Measurements from ENCODE around the gene B4GALT5.

DNA sequence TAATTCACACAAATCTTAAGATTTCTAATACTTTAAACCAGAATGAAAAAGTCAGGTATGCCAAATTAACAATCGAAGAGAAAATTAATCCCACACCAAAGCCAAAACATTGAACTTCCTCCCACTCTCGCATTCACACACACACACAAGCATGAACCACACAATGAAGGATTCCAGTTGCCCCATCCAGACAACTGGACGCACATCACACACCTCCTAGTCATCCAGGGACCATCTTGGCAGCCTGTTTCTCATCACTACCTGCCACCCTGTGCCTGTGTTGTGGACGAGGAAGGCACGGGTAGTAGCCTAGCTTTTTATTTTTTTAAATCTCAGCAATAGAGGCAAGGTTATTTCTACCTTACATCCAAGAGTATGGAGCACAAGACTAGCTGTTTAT lies 15.2 kb downstream of the B4GALT5 start:
- TF ChIP-seq, protein P1, sequence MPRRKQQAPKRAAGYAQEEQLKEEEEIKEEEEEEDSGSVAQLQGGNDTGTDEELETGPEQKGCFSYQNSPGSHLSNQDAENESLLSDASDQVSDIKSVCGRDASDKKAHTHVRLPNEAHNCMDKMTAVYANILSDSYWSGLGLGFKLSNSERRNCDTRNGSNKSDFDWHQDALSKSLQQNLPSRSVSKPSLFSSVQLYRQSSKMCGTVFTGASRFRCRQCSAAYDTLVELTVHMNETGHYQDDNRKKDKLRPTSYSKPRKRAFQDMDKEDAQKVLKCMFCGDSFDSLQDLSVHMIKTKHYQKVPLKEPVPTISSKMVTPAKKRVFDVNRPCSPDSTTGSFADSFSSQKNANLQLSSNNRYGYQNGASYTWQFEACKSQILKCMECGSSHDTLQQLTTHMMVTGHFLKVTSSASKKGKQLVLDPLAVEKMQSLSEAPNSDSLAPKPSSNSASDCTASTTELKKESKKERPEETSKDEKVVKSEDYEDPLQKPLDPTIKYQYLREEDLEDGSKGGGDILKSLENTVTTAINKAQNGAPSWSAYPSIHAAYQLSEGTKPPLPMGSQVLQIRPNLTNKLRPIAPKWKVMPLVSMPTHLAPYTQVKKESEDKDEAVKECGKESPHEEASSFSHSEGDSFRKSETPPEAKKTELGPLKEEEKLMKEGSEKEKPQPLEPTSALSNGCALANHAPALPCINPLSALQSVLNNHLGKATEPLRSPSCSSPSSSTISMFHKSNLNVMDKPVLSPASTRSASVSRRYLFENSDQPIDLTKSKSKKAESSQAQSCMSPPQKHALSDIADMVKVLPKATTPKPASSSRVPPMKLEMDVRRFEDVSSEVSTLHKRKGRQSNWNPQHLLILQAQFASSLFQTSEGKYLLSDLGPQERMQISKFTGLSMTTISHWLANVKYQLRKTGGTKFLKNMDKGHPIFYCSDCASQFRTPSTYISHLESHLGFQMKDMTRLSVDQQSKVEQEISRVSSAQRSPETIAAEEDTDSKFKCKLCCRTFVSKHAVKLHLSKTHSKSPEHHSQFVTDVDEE (CRISPR knock-in tag; IDR thresholded peaks at IDR 0.05) = no peak
- TF ChIP-seq CSDC2 (CRISPR knock-in tag; IDR thresholded peaks at IDR 0.05) (no peak), PATZ1 (CRISPR knock-in tag; IDR thresholded peaks at IDR 0.05; ENCODE audit: borderline replicate concordance) (no peak), ZFP3 (CRISPR knock-in tag; IDR thresholded peaks at IDR 0.05) (no peak), RARB (CRISPR knock-in tag; IDR thresholded peaks at IDR 0.05) (no peak)

All from SK-N-SH treated with all-trans-retinoic acid at 6 μM for 48 hours (cell line).